Suprapubic skin (tissue), 4 donors: Measurements from ENCODE around the gene TMEM167A. TPM values are rescaled to one million over a fixed set of nuclear protein-coding genes. Genes with fewer than 3 reads are reported as not detected.

Experiments
- DNase-seq, 2 donors: peaks; one replicate each; pipeline ENCODE4 v3.0.0-alpha.2; 2019; ENCODE audit warnings: low spot score in 2 of 2
- H3K27ac ChIP-seq: fragments of 200-600 bp; sonication (generic); one replicate; pipeline ENCODE4 v1.5.1; 2019
- H3K27me3 ChIP-seq: fragments of 200-600 bp; sonication (generic); one replicate; pipeline ENCODE4 v1.5.1; 2019
- H3K36me3 ChIP-seq: fragments of 200-600 bp; sonication (generic); one replicate; pipeline ENCODE4 v1.5.1; 2019
- H3K4me1 ChIP-seq: fragments of 200-600 bp; sonication (generic); one replicate; pipeline ENCODE4 v1.5.1; 2019
- H3K4me3 ChIP-seq: fragments of 200-600 bp; sonication (generic); one replicate; pipeline ENCODE4 v1.5.1; 2019; ENCODE audit warnings: mild to moderate bottlenecking
- H3K9me3 ChIP-seq: fragments of 200-600 bp; sonication (generic); one replicate; pipeline ENCODE4 v1.5.1; 2019
- CTCF ChIP-seq, 2 donors: fragments of 200-600 bp in 1 of 2; fragments of 450-650 bp in 1 of 2; sonication (generic) in 1 of 2; IDR thresholded peaks; one replicate each; pipeline ENCODE4 v1.5.1; 2016 to 2019; ENCODE audit warnings: antibody characterized with exemption in 2 of 2, mild to moderate bottlenecking in 1 of 2, moderate library complexity in 1 of 2
- EP300 ChIP-seq: sonication (generic); formaldehyde crosslinking; IDR thresholded peaks from one replicate; pipeline ENCODE4 v1.6.1; 2017; ENCODE audit warnings: antibody characterized with exemption
- POLR2A ChIP-seq, 2 donors: fragments of 450-650 bp; IDR thresholded peaks; one replicate each; pipeline ENCODE4 v1.6.1; 2017; ENCODE audit warnings: antibody characterized with exemption in 2 of 2, mild to moderate bottlenecking in 2 of 2, moderate library complexity in 2 of 2
- POLR2AphosphoS5 ChIP-seq, 3 donors: sonication (generic); formaldehyde crosslinking; IDR thresholded peaks; one replicate each; pipeline ENCODE4 v1.6.1; 2017; ENCODE audit warnings: antibody characterized with exemption in 3 of 3
- WGBS: methylation state at CpG from one replicate; pipeline ENCODE4 v1.1.5; 2018; 5-methylcytosine and 5-hydroxymethylcytosine counted together
- total RNA-seq, 4 donors: library from RNA; depleted of rRNA; stranded (reverse); fragments of >200 nt; gene quantifications; one replicate each; pipeline ENCODE4 v1.1.0, GENCODE V29; 2016

TMEM167A gene
- total RNA-seq, 4 donors from 2014 or later = 24.2 to 39.5 (median 31.8) TPM

DNA sequence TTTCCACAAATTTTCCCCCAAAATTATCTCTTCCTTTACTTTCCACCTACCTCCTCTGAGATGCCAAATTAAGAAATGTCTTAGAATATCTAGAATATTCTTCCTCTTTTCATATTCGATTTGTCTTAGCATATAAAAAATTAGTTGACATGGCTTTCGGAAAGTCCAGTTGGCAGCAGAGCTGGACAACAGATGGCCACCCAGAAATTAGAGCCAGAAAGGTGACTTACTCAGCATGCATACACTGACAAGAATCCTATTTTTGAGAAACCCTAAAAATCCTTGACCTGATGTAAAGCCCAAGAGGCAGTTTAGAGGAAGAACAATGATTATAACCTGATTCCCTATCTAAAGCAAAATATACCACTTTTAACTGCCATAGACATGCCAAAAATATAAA, 22.0 kb downstream of the TMEM167A start:
- Histone ChIP-seq H3K27me3 (no peaks in the 10 kb centered on the region), H3K9me3 (no peaks in the 10 kb centered on the region), H3K4me3 (no peak overlapping the region), H3K36me3 (peaks cover 12% of the 10 kb centered on the region), H3K4me1 (peaks cover 3% of the 10 kb centered on the region), H3K27ac (no peak overlapping the region)
- 88% methylated on average over 2 of the region's 2 CpGs for WGBS
- DNase-seq = no peak
- no peak for TF ChIP-seq CTCF (IDR thresholded peaks at IDR 0.05)
- no peak for TF ChIP-seq EP300
- TF ChIP-seq POLR2A (IDR thresholded peaks at IDR 0.05) = no peak
- TF ChIP-seq POLR2AphosphoS5 (IDR thresholded peaks at IDR 0.05) = no peak

GRCh38 chr5:83050723-83051340, 26.4 kb downstream of the TMEM167A start:
- Histone ChIP-seq H3K36me3 (peaks cover 15% of the 10 kb centered on the region), H3K4me3 (no peak overlapping the region), H3K27ac (no peak overlapping the region), H3K27me3 (no peaks in the 10 kb centered on the region), H3K4me1 (peaks cover 5% of the 10 kb centered on the region), H3K9me3 (no peaks in the 10 kb centered on the region)
- DNase-seq = no peak
- WGBS = 94% methylated on average over 4 of the region's 4 CpGs
- TF ChIP-seq POLR2A (IDR thresholded peaks at IDR 0.05) (no peak), CTCF (IDR thresholded peaks at IDR 0.05) (no peak), EP300 (no peak), POLR2AphosphoS5 (IDR thresholded peaks at IDR 0.05) (no peak)

DNA sequence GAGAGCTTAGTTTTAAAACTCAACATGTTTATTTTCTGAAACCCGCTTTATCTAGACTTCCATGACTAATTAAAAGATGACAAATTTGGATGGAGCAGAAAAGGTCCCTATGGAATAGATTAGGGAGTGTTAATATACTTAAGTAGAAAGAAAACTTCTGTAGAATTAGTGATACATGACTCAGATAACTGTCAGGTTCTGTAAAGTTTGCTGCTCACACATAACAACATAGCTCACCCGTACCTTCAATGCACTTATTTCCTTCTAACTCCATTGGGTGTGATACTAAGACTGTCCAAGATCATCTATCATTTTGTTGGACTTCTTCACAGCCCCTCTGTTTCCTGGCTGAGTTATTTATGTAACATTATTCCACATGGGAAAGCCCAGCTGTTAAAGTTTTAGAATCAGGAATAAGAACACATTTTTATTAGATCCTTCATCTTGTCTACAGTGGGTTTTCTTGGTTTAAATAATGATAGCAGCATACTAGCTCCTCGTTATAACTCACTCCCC, 27.8 kb downstream of the TMEM167A start:
- WGBS = 66% methylated on average over 3 of the region's 3 CpGs
- no peaks in the 10 kb centered on the region for H3K9me3 ChIP-seq
- no peaks in the 10 kb centered on the region for H3K27me3 ChIP-seq
- TF ChIP-seq EP300 = no peak
- TF ChIP-seq POLR2AphosphoS5 (IDR thresholded peaks at IDR 0.05) = no peak
- peaks cover 5% of the 10 kb centered on the region for H3K4me1 ChIP-seq
- no peak overlapping the region for H3K4me3 ChIP-seq
- no peak for DNase-seq
- no peak overlapping the region for H3K27ac ChIP-seq
- H3K36me3 ChIP-seq = peaks cover 13% of the 10 kb centered on the region

DNA sequence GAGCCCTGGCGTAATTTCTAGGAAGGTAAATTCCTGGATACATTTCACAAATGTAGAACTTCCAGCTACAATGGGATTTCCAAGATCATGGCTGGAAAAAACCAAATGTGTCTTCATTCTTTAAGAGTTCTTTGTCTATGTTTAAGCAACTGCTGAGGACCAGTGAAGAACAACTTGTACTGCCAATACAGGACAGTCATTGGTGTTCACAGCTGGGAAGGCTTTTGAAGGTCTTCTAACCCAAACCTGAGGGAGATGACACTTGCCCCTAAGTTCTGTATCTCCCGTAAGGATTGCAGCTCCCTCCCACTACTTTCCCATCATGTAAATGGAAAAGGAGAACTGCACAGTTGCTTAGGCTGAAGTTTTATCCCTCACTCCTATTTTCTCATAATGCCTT, 28.4 kb downstream of the TMEM167A start:
- Histone ChIP-seq H3K4me1 (peaks cover 5% of the 10 kb centered on the region), H3K9me3 (no peaks in the 10 kb centered on the region), H3K27me3 (no peaks in the 10 kb centered on the region), H3K27ac (no peak overlapping the region), H3K4me3 (no peak overlapping the region), H3K36me3 (peaks cover 10% of the 10 kb centered on the region)
- WGBS = 86% methylated on average over 2 of the region's 2 CpGs
- TF ChIP-seq CTCF (IDR thresholded peaks at IDR 0.05) = no peak
- TF ChIP-seq EP300 = no peak
- no peak for TF ChIP-seq POLR2AphosphoS5 (IDR thresholded peaks at IDR 0.05)
- TF ChIP-seq POLR2A (IDR thresholded peaks at IDR 0.05) = no peak
- DNase-seq = no peak

GRCh38 chr5:83048277-83048676, 28.9 kb downstream of the TMEM167A start:
- Histone ChIP-seq H3K4me3 (no peak overlapping the region), H3K27me3 (no peaks in the 10 kb centered on the region), H3K27ac (no peak overlapping the region), H3K36me3 (peaks cover 10% of the 10 kb centered on the region), H3K9me3 (no peaks in the 10 kb centered on the region), H3K4me1 (peaks cover 5% of the 10 kb centered on the region)
- 80% methylated on average over 3 of the region's 3 CpGs for WGBS
- TF ChIP-seq EP300 (no peak), POLR2A (IDR thresholded peaks at IDR 0.05) (no peak), CTCF (IDR thresholded peaks at IDR 0.05) (no peak), POLR2AphosphoS5 (IDR thresholded peaks at IDR 0.05) (no peak)
- DNase-seq = no peak
